Measurements from ENCODE around the gene PYROXD2. TPM values are rescaled to one million over a fixed set of nuclear protein-coding genes. Genes with fewer than 3 reads are reported as not detected.

PYROXD2 gene
- total and polyA plus RNA-seq, 10 of the 15 experiments (the other 5 are each of a cell fraction or from before 2014, with no cell fraction given) = 4.8 to 15.8 (median 11.1) TPM

DNA sequence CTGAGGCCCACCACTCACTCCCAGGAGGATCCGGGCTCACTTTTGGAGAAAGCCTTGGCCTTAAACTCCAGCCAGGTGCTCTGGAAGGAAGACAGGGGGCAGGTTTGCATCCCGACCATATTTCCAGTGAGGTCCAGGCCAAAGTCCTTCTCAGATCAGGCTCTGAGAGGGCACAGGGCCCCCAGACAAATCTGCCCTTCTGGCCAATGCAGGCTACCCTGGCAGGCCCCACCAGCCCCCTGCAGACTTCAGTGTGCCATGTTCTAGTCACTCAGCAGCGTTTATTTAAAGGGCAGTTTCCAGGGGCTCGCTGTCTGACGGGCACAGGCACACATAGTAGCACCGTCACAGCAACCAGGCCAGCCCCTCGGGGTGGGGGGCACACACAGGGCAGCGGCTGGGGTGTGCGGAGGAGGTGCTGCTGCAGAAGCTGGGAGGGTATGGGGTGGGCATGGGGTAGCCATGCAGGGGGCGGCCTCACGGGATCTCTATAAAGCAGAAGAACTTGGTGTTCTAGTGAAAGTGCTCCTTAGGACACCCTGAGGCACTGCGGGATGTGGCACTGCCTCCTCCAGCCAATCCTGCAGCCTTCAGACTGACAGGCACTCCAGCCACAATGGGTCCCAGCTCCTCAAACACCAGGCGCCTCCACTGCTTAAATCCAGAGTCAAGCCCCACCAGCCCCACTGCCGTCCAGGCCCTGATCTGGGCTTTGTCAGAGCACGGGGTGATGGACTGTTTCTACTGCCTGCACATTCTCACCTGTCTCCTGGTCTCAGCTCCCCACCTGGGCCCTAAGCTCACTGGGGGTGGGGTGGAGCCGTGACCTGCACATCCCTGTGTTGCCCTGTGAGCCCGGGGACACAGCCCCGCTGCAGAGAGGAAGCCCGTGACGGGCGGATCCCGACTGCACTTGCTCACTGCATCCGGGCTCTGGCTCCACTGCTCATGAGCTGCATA lies 9.6 kb upstream of the PYROXD2 start:
- Histone ChIP-seq H3K9me3 (replicated peaks; ENCODE audit: control insufficient read depth, insufficient read depth, low read length) (no peaks in the 10 kb centered on the region), H2AFZ (ENCODE audit: control insufficient read depth, low read depth, low read length) (no peak overlapping the region), H3K9ac (ENCODE audit: control insufficient read depth, insufficient read depth, low read length) (no peak overlapping the region), H4K20me1 (ENCODE audit: control insufficient read depth, insufficient read depth) (no peaks in the 10 kb centered on the region), H3K36me3 (ENCODE audit: control insufficient read depth in 2 of 2, insufficient read depth in 2 of 2, low read length in 1 of 2) (peaks cover 11 to 16% of the 10 kb centered on the region in 2 experiments; a peak in 3 of 4 replicates), H3K27ac (ENCODE audit: control insufficient read depth, insufficient read depth) (no peak overlapping the region), H3K27me3 (replicated peaks in 1 of 2; ENCODE audit: control insufficient read depth in 2 of 2, insufficient read depth in 2 of 2, low read length in 1 of 2) (no peaks in the 10 kb centered on the region), H3K4me3 (no peak overlapping the region), H3K79me2 (ENCODE audit: control insufficient read depth, insufficient read depth, low read length) (no peaks in the 10 kb centered on the region), H3K4me2 (ENCODE audit: control insufficient read depth, insufficient read depth) (no peak overlapping the region), H3K4me1 (ENCODE audit: control insufficient read depth, insufficient read depth, low read length) (peaks cover 5% of the 10 kb centered on the region)
- SMC1A ChIA-PET (ENCODE audit: uncharacterized antibody, unreplicated experiment) = interaction anchor here (1.5 kb wide), 2 partner anchors 17 to 33 kb away, joined by 3 to 5 read pairs; no protein-coding TSS in a partner anchor
- BruUV-seq (replicated peaks) = no TSS peak
- in situ Hi-C loops (cut with MboI) (no loop called here), intact Hi-C loops (cut with micrococcal nuclease; ENCODE audit: unreplicated experiment) (no loop called here)
- 97% methylated on average over 22 of the region's 23 CpGs for WGBS (ENCODE audit: insufficient coverage, insufficient replicate concordance, low lambda C conversion rate, missing lambda C conversion rate)
- FAIRE-seq = no peak
- no peak for ATAC-seq
- CTCF ChIA-PET = interaction anchor here (0.6 to 3.0 kb wide), 13 partner anchors 10 to 822 kb away, joined by 3 to 22 read pairs (median 7); partner anchors contain the start of gene HPS1
- no peak for DNase-seq (ENCODE audit: low read depth, low spot score)
- RAD21 ChIA-PET (ENCODE audit: unreplicated experiment) = interaction anchor here (1.0 to 1.4 kb wide), 3 partner anchors 16 to 510 kb away, joined by 3 to 6 read pairs (median 5); no protein-coding TSS in a partner anchor
- POLR2A ChIA-PET = no interaction called here
- TF ChIP-seq ZNF687 (IDR thresholded peaks at IDR 0.05) = no peak
- TF ChIP-seq, protein P1, sequence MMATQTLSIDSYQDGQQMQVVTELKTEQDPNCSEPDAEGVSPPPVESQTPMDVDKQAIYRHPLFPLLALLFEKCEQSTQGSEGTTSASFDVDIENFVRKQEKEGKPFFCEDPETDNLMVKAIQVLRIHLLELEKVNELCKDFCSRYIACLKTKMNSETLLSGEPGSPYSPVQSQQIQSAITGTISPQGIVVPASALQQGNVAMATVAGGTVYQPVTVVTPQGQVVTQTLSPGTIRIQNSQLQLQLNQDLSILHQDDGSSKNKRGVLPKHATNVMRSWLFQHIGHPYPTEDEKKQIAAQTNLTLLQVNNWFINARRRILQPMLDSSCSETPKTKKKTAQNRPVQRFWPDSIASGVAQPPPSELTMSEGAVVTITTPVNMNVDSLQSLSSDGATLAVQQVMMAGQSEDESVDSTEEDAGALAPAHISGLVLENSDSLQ (IDR thresholded peaks at IDR 0.05) = no peak
- TF ChIP-seq IRF3 (IDR thresholded peaks at IDR 0.05) = no peak
- TF ChIP-seq, protein P2, sequence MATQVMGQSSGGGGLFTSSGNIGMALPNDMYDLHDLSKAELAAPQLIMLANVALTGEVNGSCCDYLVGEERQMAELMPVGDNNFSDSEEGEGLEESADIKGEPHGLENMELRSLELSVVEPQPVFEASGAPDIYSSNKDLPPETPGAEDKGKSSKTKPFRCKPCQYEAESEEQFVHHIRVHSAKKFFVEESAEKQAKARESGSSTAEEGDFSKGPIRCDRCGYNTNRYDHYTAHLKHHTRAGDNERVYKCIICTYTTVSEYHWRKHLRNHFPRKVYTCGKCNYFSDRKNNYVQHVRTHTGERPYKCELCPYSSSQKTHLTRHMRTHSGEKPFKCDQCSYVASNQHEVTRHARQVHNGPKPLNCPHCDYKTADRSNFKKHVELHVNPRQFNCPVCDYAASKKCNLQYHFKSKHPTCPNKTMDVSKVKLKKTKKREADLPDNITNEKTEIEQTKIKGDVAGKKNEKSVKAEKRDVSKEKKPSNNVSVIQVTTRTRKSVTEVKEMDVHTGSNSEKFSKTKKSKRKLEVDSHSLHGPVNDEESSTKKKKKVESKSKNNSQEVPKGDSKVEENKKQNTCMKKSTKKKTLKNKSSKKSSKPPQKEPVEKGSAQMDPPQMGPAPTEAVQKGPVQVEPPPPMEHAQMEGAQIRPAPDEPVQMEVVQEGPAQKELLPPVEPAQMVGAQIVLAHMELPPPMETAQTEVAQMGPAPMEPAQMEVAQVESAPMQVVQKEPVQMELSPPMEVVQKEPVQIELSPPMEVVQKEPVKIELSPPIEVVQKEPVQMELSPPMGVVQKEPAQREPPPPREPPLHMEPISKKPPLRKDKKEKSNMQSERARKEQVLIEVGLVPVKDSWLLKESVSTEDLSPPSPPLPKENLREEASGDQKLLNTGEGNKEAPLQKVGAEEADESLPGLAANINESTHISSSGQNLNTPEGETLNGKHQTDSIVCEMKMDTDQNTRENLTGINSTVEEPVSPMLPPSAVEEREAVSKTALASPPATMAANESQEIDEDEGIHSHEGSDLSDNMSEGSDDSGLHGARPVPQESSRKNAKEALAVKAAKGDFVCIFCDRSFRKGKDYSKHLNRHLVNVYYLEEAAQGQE (IDR thresholded peaks at IDR 0.05; ENCODE audit: low read depth, low read length) = no peak
- TF ChIP-seq, protein P3, sequence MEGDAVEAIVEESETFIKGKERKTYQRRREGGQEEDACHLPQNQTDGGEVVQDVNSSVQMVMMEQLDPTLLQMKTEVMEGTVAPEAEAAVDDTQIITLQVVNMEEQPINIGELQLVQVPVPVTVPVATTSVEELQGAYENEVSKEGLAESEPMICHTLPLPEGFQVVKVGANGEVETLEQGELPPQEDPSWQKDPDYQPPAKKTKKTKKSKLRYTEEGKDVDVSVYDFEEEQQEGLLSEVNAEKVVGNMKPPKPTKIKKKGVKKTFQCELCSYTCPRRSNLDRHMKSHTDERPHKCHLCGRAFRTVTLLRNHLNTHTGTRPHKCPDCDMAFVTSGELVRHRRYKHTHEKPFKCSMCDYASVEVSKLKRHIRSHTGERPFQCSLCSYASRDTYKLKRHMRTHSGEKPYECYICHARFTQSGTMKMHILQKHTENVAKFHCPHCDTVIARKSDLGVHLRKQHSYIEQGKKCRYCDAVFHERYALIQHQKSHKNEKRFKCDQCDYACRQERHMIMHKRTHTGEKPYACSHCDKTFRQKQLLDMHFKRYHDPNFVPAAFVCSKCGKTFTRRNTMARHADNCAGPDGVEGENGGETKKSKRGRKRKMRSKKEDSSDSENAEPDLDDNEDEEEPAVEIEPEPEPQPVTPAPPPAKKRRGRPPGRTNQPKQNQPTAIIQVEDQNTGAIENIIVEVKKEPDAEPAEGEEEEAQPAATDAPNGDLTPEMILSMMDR (IDR thresholded peaks at IDR 0.05 in 2 of 3, conservative IDR thresholded peaks at IDR 0.05 in 1 of 3; ENCODE audit: control insufficient read depth in 2 of 3, extremely low read depth in 1 of 3, insufficient read depth in 1 of 3, low read depth in 3 of 3, low read length in 3 of 3) = no peak
- no peak for TF ChIP-seq YBX1 (IDR thresholded peaks at IDR 0.05)
- no peak for TF ChIP-seq SIX5 (IDR thresholded peaks at IDR 0.05; ENCODE audit: low read depth, low read length, severe bottlenecking)

Data from GM12878 (cell line).